Smooth muscle cell (in vitro differentiated cells): ENCODE data around the gene TMEM134. TPM values are rescaled to one million over a fixed set of nuclear protein-coding genes. Genes with fewer than 3 reads are reported as not detected.

ENCODE experiments used
- DNase-seq: peaks from one replicate; lab custom pipeline; 2025; ENCODE audit not compliant: unreplicated experiment; lab: John Stamatoyannopoulos, UW
- H2AFZ ChIP-seq: fragments of 200-600 bp; sonication (generic); 2 replicates; pipeline ENCODE4 v1.6.0; 2016; ENCODE audit warnings: antibody characterized with exemption, low read depth, mild to moderate bottlenecking
- H3F3A ChIP-seq: fragments of 200-600 bp; sonication (generic); 2 replicates; pipeline ENCODE4 v1.6.0; 2017; ENCODE audit warnings: antibody characterized with exemption, low read depth
- H3K27ac ChIP-seq: fragments of 200-600 bp; sonication (generic); 2 replicates; pipeline ENCODE4 v1.5.1; 2016; ENCODE audit warnings: low read depth, mild to moderate bottlenecking
- H3K27me3 ChIP-seq: fragments of 200-600 bp; sonication (generic); 2 replicates; pipeline ENCODE4 v1.6.1; 2016; ENCODE audit warnings: low read depth, mild to moderate bottlenecking
- H3K36me3 ChIP-seq: fragments of 200-600 bp; sonication (generic); 2 replicates; pipeline ENCODE4 v1.5.1; 2016; ENCODE audit warnings: low read depth
- H3K4me1 ChIP-seq: fragments of 200-600 bp; sonication (generic); 2 replicates; pipeline ENCODE4 v1.5.1; 2016; ENCODE audit warnings: low read depth
- H3K4me2 ChIP-seq: fragments of 200-600 bp; sonication (generic); 2 replicates; pipeline ENCODE4 v1.6.0; 2016; ENCODE audit warnings: mild to moderate bottlenecking
- H3K4me3 ChIP-seq: fragments of 200-600 bp; sonication (generic); 2 replicates; pipeline ENCODE4 v1.5.1; 2016; ENCODE audit warnings: mild to moderate bottlenecking
- H3K79me2 ChIP-seq: fragments of 200-600 bp; sonication (generic); 2 replicates; pipeline ENCODE4 v1.6.0; 2016; ENCODE audit warnings: low read depth, mild to moderate bottlenecking
- H3K9ac ChIP-seq: fragments of 200-600 bp; sonication (generic); 2 replicates; pipeline ENCODE4 v1.6.0; 2016; ENCODE audit warnings: low read depth
- H3K9me3 ChIP-seq: fragments of 200-600 bp; sonication (generic); replicated peaks from 2 replicates; pipeline ENCODE4 v1.5.1; 2016; ENCODE audit warnings: low read depth
- H4K20me1 ChIP-seq: fragments of 200-600 bp; sonication (generic); 2 replicates; pipeline ENCODE4 v1.6.0; 2016; ENCODE audit warnings: low read depth
- CTCF ChIP-seq: fragments of 200-600 bp; sonication (generic); IDR thresholded peaks from 2 replicates; pipeline ENCODE4 v1.5.1; 2017; ENCODE audit warnings: borderline replicate concordance, mild to moderate bottlenecking, antibody characterized with exemption; ENCODE audit not compliant: insufficient read depth, poor library complexity, severe bottlenecking
- WGBS: methylation state at CpG from one replicate; pipeline ENCODE4 v1.1.7; 2016; ENCODE audit warnings: low lambda C conversion rate; 5-methylcytosine and 5-hydroxymethylcytosine counted together
- polyA plus RNA-seq: library from polyadenylated mRNA; unstranded; fragments of >200 nt; fragmentation: Nextera tagmentation; extraction: Ambion mirVana; gene quantifications from 2 replicates; pipeline ENCODE4 v1.2.1, GENCODE V29; 2016
- total RNA-seq: library from RNA; depleted of rRNA; stranded (reverse); fragments of >200 nt; gene quantifications from 2 replicates; pipeline ENCODE4 v1.2.3, GENCODE V29; 2014

TMEM134 gene, protein sequence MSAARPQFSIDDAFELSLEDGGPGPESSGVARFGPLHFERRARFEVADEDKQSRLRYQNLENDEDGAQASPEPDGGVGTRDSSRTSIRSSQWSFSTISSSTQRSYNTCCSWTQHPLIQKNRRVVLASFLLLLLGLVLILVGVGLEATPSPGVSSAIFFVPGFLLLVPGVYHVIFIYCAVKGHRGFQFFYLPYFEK
- total RNA-seq (88.3 and 135 TPM in 2 replicates), polyA plus RNA-seq (114 and 149 TPM in 2 replicates)

DNA sequence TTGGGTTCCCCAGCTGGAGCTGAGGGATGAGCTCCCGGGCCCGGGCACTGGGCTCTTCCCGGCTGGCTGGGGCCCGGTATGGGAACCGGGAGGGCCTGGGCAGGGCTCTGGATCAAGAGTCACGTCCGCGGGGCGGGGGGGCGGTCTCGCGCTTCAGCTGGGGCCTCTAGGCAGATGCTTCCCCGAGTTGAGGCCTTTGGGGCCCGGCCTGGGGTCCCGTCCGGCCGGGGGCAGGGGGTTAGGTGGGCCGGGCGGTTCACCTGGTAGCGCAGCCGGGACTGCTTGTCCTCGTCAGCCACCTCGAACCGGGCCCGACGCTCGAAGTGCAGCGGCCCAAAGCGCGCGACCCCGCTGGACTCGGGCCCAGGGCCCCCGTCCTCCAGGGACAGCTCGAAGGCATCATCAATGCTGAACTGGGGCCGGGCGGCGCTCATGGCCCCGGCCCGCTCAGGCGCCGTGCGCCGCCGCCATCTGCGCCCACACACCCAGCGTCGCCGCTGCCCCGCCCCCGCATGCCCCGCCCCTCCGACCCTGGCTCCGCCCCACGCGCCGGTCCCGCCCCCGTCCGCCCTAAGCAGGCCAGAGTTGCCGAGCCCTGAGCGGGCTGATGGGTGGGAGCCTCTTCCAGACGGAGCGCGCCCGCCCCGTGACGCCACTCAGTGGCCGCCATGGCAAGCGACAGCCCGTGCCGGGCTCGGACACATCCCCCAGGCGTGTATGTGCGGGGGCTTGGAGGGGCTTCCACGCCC, at the start of gene TMEM134:
Gene TMEM134 (minus strand): TSS at position 493 of the 749 bp plus-strand sequence. CDS start 59 bp downstream, at position 434.
- under 1% methylated on average over 32 of the region's 76 CpGs for WGBS

DNA sequence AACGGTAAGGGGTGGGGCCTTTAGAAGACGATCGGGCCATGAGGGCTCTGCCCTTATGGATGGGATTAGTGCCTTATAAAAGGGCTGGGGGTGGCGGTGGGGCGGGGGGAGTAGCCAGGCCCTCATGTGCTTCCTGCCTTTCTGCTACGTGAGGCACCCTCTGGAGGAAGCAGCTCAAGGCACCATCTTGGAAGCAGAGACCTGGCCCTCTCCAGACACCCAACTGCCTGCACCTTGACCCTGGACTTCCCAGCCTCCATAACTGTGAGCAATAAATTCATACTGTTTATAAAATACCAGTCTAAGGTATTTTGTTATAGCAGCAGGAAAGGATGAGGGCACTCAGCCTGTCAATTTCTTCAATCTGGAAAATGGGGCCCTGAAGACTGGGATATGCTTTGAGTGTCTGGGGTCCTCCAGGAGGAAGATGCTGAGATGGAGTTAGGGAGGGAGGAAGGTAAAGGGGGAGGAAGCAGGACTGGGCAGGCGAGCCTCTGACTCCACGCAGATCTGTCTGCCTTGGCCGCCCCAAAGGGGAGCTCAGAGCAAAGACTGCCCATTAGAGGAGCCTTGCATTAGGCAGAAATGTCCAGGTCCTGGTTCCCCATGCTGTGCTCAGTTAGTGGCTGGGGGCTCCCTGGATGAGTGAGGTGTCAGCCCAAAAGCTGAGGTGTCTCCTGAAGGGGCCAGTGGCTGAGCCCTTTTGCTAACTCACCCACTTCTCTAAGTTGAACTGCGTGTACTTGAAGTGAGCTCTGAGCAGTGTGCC, 48.9 kb upstream of the TMEM134 start:
- no peak for TF ChIP-seq CTCF
- H3K27ac ChIP-seq, result no peak overlapping the region
- no peak overlapping the region for H3K9ac ChIP-seq
- no peak overlapping the region for H2AFZ ChIP-seq
- H3F3A ChIP-seq, result no peaks in the 10 kb centered on the region
- no peaks in the 10 kb centered on the region for H3K27me3 ChIP-seq
- H3K4me3 ChIP-seq, result no peak overlapping the region
- no peaks in the 10 kb centered on the region for H3K36me3 ChIP-seq
- no peaks in the 10 kb centered on the region for H3K4me1 ChIP-seq
- no peak overlapping the region for H3K4me2 ChIP-seq
- no peaks in the 10 kb centered on the region for H3K9me3 ChIP-seq
- WGBS, result 80% methylated on average over 10 of the region's 10 CpGs
- H3K79me2 ChIP-seq, result no peaks in the 10 kb centered on the region
- no peak for DNase-seq
- H4K20me1 ChIP-seq, result no peaks in the 10 kb centered on the region

More for the DNA sequence above, at the start of gene TMEM134:
- peak within 1 kb of the TSS; percentile 96 for H2AFZ ChIP-seq
- peaks cover 4% of the 10 kb centered on the region for H3K4me1 ChIP-seq
- H3K27me3 ChIP-seq, result no peaks in the 10 kb centered on the region
- TF ChIP-seq CTCF, result peak; percentile 32
- peak within 1 kb of the TSS; percentile 89 for H3K9ac ChIP-seq
- peaks cover 4% of the 10 kb centered on the region for H3K79me2 ChIP-seq
- peak within 1 kb of the TSS; percentile 97 for H3K4me2 ChIP-seq
- H3K9me3 ChIP-seq, result no peaks in the 10 kb centered on the region
- H4K20me1 ChIP-seq, result no peaks in the 10 kb centered on the region
- DNase-seq, result peak; percentile 86
- peak within 1 kb of the TSS; percentile 86 for H3K27ac ChIP-seq
- H3K36me3 ChIP-seq, result no peaks in the 10 kb centered on the region
- no peaks in the 10 kb centered on the region for H3F3A ChIP-seq
- peak within 1 kb of the TSS; percentile 78 for H3K4me3 ChIP-seq

DNA sequence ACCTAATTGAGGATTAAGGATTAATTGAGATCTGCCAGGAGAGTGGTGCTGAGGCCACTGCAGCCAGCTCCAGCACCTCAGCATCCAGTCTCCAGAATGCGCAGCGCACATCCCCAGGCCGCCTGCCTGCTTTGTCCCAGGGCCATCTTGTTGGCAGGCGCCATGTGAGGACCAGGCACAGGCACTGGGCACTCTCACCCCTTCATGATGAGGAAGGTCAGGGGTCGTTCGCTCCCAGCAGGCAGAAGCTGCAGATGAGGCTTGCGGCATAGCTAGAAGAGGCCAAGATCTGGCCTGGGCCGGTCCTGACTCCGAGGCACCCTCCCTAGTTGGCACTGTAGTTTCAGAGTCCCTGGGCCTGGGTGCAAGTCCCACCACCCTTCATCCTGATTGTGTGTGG, 47.8 kb upstream of the TMEM134 start:
- Histone ChIP-seq H2AFZ (no peak overlapping the region), H4K20me1 (no peaks in the 10 kb centered on the region), H3K4me2 (no peak overlapping the region), H3K27ac (no peak overlapping the region), H3K9ac (no peak overlapping the region), H3K36me3 (no peaks in the 10 kb centered on the region), H3K79me2 (no peaks in the 10 kb centered on the region), H3K9me3 (no peaks in the 10 kb centered on the region), H3K4me1 (no peaks in the 10 kb centered on the region), H3K4me3 (no peak overlapping the region), H3K27me3 (no peaks in the 10 kb centered on the region), H3F3A (no peaks in the 10 kb centered on the region)
- 92% methylated on average over 9 of the region's 9 CpGs for WGBS
- no peak for DNase-seq
- TF ChIP-seq CTCF, result no peak
